ENCODE data around the gene AMN.

DNA sequence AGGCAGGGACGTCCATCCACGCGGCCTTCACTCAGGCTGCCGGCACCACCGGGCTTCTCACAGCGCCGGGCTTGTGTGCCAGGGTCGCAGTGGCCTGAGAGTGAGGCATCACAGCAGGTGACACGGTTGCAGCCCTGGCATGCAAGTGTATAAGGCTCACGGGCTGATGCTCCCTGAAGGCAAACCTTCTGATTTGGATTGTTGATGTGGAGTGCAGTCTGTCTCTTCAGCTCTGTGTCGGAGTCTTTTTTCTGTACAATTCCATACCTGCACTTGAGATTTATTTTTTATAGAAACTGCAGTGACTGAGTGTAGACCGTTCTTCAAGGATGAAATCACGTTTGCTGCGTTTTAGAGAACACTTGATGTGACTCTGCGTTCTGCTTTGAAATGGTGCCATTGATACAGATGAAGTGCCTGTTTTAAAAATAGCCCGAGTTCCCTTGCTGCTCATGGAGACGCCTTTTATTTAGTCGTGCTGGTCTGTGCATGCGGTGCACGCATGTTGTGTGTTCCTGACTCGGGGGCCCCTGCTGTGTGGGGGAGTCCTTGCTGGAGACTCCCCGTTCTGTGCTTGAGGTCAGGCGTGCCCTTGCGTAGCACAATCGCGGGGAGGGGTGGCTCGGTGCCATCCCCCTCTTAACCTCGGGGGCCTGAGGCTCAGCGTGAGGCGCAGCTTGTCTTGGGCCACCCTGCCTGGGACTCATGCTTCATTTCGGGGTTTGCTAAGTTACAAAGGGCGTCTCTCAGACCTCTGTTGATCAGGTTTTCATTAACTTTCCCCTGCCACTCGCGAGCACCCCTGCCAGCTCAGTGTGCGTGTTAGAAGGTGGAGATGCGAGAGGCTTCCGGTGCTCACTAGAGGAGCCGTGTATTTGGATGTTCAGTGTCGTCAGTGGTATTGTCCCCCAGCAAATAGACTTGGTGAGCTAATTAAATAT lies 21.6 kb upstream of the AMN start:
- TF ChIP-seq, protein P1, sequence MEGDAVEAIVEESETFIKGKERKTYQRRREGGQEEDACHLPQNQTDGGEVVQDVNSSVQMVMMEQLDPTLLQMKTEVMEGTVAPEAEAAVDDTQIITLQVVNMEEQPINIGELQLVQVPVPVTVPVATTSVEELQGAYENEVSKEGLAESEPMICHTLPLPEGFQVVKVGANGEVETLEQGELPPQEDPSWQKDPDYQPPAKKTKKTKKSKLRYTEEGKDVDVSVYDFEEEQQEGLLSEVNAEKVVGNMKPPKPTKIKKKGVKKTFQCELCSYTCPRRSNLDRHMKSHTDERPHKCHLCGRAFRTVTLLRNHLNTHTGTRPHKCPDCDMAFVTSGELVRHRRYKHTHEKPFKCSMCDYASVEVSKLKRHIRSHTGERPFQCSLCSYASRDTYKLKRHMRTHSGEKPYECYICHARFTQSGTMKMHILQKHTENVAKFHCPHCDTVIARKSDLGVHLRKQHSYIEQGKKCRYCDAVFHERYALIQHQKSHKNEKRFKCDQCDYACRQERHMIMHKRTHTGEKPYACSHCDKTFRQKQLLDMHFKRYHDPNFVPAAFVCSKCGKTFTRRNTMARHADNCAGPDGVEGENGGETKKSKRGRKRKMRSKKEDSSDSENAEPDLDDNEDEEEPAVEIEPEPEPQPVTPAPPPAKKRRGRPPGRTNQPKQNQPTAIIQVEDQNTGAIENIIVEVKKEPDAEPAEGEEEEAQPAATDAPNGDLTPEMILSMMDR (IDR thresholded peaks at IDR 0.05), result no peak
- TF ChIP-seq POLR2A (IDR thresholded peaks at IDR 0.05), result no peak
